Stimulated activated CD4-positive, alpha-beta T cell treated with anti-CD3 and anti-CD28 coated beads, Interleukin-4, amount 100 ng/mL, for 4 hours (primary cell): ENCODE data around the gene PEX14.
A peak's percentile ranks its signal among the peaks of the same experiment; 100 is the strongest.

Experiments used
- DNase-seq, 2 experiments: peaks; one replicate each; pipeline ENCODE4 v3.0.0-alpha.2; 2020

PEX14 gene

DNA sequence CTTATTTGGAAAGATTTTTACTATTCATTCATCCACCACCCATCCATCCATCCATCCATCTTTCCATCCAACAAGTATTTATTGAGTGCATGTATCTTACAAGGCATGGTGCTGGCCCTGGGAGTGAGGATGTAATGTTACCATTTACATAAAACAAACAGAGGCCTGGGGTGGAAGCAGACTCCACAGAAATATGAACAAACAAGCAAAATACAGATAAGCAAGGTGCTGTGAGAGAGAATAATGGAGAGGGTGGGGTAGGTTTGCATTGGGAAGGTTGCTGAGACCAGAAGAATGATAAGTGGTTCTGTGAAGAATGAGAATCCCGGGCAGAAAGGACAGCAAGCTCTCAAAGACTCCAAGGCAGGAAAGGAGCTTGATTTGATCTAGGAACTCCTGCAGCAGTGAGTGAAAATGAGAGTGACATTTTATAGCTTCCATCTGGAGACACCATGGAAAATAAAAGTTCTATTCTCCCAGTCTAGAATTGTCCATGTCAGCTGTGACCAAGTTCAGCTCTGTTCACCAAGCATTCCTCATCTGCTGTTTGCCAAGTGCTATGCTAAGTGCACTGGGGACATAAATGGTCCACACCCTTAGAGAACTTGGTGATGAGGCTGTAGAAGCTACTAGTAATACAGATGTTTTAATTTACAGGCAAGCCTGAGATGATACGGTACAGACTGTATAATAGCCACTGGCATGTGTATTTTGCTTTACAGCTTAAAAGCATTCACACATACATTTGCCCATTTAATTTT, 75.3 kb downstream of the PEX14 start:
- no peak for DNase-seq

- no peak for DNase-seq
Observed at GRCh38 chr1:10553118-10553517, 78.4 kb downstream of the PEX14 start.

DNA sequence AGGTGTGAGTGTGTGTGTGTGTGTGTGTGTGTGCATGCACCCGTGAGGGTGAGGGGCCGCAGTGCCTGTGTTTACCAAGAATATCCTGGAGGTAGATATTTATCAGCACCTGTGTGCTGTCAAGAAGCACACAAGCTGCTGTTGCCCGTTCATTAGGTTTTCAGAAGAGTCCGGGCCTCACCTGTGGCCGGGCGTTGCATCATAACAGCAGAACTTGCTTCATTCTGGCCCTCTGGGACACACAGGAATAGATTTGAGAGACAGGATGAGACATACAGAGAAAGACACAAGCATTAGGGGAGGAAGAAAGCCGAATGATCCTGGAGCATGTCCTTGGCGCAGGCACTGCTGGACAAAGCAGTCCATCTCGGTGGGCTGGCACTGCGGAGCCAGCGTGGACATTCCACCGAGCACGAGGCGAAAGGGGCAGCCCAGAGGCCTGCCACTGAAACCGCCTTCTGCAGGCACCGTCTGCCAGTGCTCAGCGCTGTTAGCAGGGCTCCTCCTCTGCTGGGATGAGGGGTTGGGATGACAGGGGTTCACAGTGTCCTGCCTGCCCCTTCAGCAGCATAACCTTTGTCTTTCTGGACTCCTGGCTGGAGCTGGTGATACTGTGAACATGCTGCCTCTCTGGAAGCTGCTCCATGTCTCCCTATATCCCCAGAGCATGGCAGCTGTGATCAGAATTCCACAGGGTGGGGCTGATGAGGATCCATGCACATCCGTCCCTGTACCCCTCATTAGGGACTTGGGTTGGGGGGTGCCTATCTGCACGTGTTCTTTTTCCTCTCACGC, 81.1 kb downstream of the PEX14 start:
- DNase-seq: no peak

GRCh38 chr1:10556430-10557005, 81.8 kb downstream of the PEX14 start:
- no peak for DNase-seq

DNA sequence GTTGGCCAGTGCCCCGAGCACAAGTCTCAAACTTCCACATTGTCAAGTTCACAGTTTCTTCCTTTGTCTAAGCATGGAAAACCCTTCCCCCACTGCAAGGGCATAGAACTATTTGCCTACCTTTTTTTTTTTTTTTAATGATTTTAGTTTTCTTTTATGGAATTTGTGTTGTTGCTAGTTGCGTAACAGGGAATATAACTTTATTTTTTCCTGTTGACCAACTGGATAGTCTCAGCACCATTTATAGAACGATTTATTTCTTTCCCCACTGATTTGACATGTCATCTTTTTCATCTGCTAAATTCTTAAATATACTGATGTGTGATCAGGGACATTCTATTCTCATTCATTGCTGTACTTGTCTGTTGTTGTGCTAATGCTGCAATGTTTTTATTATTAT, 83.0 kb downstream of the PEX14 start:
- no peak for DNase-seq

- DNase-seq: no peak
Observed at GRCh38 chr1:10559386-10559785, 84.6 kb downstream of the PEX14 start.

GRCh38 chr1:10561497-10561896, 86.7 kb downstream of the PEX14 start:
- DNase-seq: no peak

DNA sequence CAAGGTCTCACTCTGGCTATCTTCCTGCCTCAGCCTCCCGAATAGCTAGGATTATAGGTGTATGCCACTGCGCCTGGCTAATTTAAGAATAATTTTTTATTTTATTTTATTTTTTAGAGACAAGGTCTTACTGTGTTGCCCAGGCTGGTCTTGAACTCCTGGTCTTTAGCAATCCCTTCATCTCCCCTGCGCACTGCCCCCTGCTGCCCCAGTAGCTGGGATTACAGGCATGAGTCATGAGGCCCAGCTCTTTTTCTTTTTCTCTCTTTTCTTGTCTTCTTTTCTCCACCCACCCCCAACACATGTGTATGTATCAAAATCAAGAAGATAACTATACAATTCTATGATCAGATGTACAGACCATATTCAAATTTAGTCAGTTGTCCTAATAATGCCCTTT, 87.2 kb downstream of the PEX14 start:
- DNase-seq: peak in 1 of 2 experiments; percentile 4

- no peak for DNase-seq
Observed at GRCh38 chr1:10564063-10564462, 89.3 kb downstream of the PEX14 start.

- DNase-seq: no peak
Observed at GRCh38 chr1:10569531-10569930, 94.8 kb downstream of the PEX14 start.

- DNase-seq: no peak
Observed at GRCh38 chr1:10575616-10576015, 100.9 kb downstream of the PEX14 start.

DNA sequence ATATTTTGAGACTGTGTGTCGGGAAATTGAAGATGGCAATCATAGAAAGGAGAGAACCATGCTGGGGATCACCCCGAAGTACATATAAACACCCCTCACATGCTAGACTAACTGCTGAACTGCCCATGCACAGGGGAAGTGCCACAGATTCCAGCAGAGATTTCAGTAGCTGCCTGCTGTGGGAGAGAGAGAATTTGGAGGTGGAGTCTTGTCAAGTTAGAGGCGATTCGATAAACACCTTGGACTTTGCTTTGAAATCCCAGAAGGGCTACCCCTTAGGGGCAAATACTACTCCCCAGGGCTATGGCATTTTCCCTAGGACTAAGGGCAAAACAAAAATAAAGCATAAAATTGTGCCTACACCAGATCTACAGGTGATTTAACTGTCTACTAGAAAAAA, 103.3 kb downstream of the PEX14 start:
- no peak for DNase-seq

- no peak for DNase-seq
Observed at GRCh38 chr1:10583641-10584040, 108.9 kb downstream of the PEX14 start.

DNA sequence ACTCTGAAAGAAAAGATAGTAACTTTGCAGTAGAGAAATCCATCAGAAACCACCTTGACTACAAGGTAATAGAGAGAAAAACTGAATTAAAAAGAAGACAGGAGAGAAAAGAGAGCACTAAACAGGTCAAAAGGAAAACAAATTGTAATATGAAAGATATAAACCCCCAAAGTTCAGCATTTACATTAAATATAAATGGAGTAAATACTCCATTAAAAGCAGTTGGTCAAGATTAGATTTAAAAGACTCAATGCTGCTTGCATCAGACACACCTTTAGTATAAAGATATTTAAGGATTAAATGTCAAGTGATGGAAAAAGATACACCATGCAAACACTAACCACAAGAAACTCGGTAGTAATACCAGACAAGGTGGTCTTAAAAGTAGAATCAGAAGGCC, 110.5 kb downstream of the PEX14 start:
- no peak for DNase-seq

DNA sequence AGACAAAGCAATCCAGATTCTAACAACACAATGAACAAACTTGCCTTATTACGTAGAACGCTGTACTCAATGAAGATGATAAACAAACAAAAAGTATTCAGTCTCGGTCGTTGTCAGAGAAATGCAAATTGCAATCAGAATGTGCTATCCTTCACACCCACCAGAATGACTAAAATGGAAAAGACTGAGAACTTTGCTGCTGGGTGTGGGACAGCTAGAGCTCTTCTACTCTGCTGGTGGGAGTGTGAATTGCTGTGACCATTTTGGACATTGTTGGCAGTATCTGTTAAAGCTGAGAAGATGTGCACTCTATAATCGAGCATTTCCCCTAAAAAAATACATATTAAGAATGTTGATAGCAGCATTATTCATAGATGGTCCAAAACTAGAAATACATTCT, 111.4 kb downstream of the PEX14 start:
- no peak for DNase-seq

- no peak for DNase-seq
Observed at GRCh38 chr1:10588640-10589039, 113.9 kb downstream of the PEX14 start.

DNA sequence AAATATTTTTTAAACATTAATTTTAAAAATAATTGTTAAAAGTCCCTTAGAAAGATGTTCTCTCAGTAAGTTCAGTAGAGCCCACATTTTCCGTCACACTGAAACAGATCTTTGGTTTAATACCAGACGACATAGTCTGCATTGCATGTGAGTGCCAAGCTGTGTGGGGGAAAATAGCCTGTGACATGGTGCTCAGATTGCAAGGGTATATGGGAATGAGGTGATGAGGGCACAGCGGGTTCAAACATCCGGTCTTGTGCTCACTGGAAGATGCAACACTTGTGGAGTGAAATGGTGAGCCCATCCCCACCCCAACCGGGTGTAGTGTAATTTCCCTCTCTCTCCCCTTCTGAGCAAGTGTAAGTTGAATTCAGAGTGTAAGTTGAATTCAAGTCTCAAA, 114.3 kb downstream of the PEX14 start:
- no peak for DNase-seq

DNA sequence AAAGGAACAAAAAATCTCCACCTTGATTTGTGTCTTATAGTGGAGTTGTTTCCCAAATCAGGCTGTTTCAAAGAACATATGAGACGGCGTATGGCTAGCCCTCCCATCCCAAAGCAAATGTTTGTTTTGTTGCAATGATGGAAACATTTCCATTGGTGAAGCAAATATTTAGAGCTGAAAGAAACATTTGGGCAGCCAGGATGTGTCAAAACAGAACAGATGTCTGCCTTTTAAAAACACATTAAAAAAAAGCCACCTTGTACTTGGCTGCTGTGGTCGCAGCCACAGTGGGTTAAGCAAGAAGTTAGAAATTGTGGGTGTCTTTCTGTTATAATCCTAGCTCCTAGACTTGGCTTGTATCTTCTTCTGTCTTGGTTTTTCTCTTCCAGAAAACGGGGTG, 116.3 kb downstream of the PEX14 start:
- no peak for DNase-seq

- no peak for DNase-seq
Observed at GRCh38 chr1:10592373-10592772, 117.6 kb downstream of the PEX14 start.

- DNase-seq: no peak
Observed at GRCh38 chr1:10593750-10594149, 119.0 kb downstream of the PEX14 start.

- DNase-seq: no peak
Observed at GRCh38 chr1:10594595-10595223, 120.0 kb downstream of the PEX14 start.

- DNase-seq: no peak
Observed at GRCh38 chr1:10596780-10597179, 122.0 kb downstream of the PEX14 start.
